GM12878 (cell line): Measurements from ENCODE around the gene APC2. TPM values are rescaled to one million over a fixed set of nuclear protein-coding genes. Genes with fewer than 3 reads are reported as not detected.

Source experiments
- ATAC-seq: fragments of 200-7000 bp; cut with Tn5 transposase; 3 replicates; pipeline ENCODE4 v1.9.1; 2020; ENCODE audit warnings: mild to moderate bottlenecking, moderate library complexity
- BruUV-seq: library from RNA; stranded (reverse); fragments of 400-500 nt; replicated peaks from 2 replicates; lab custom pipeline; 2021; lab: Mats Ljungman, UMichigan
- CTCF ChIA-PET: fragments of 300-600 bp; sonication (Branson Sonifier 250); formaldehyde crosslinking; extraction: SDS; loops from one replicate; lab custom pipeline; 2021; ENCODE audit warnings: inconsistent platforms; lab: Yijun Ruan, JAX
- POLR2A ChIA-PET: fragments of 350-600 bp; formaldehyde crosslinking; extraction: SDS; loops from one replicate; lab custom pipeline; 2021; ENCODE audit warnings: inconsistent platforms; lab: Charles Lee
- RAD21 ChIA-PET: fragments of 300-600 bp; sonication (Branson Sonifier 250); formaldehyde crosslinking; loops from one replicate; lab custom pipeline; 2023; ENCODE audit warnings: antibody characterized with exemption; ENCODE audit not compliant: unreplicated experiment; lab: Charles Lee
- SMC1A ChIA-PET: fragments of 300-600 bp; sonication (Branson Sonifier 250); formaldehyde crosslinking; loops from one replicate; lab custom pipeline; 2023; ENCODE audit not compliant: unreplicated experiment, uncharacterized antibody; lab: Charles Lee
- DNase-seq: peaks from one replicate; pipeline ENCODE4 v3.0.0-alpha.2; 2011; ENCODE audit warnings: low read depth, low spot score
- FAIRE-seq: peaks from 3 replicates; lab custom pipeline; 2011; peaks lifted over from hg19 to GRCh38; lab: Jason Lieb, UNC
- H2AFZ ChIP-seq: 2 replicates; pipeline ENCODE4 v1.6.0; 2011; ENCODE audit warnings: low read depth, low read length, control low read depth; ENCODE audit not compliant: control insufficient read depth
- H3K27ac ChIP-seq: 2 replicates; pipeline ENCODE4 v1.5.1; 2011; ENCODE audit warnings: control low read depth; ENCODE audit not compliant: control insufficient read depth, insufficient read depth
- H3K27me3 ChIP-seq, 2 experiments: replicated peaks in 1 of 2; 2 replicates each; pipeline versions ENCODE4 v1.6.0 to v1.6.1; 2011; ENCODE audit warnings: low read length in 1 of 2; ENCODE audit not compliant: control insufficient read depth in 2 of 2, insufficient read depth in 2 of 2
- H3K36me3 ChIP-seq, 2 experiments: 2 replicates each; pipeline ENCODE4 v1.5.1; 2011; ENCODE audit warnings: low read length in 1 of 2; ENCODE audit not compliant: control insufficient read depth in 2 of 2, insufficient read depth in 2 of 2
- H3K4me1 ChIP-seq: 2 replicates; pipeline ENCODE4 v1.6.1; 2011; ENCODE audit warnings: mild to moderate bottlenecking, low read length, moderate library complexity, mixed read lengths; ENCODE audit not compliant: control insufficient read depth, insufficient read depth
- H3K4me2 ChIP-seq: 2 replicates; pipeline ENCODE4 v1.6.0; 2011; ENCODE audit warnings: control low read depth; ENCODE audit not compliant: control insufficient read depth, insufficient read depth
- H3K4me3 ChIP-seq: fragments of 200-600 bp; sonication (generic); 2 replicates; pipeline ENCODE4 v1.5.1; 2016
- H3K79me2 ChIP-seq: 2 replicates; pipeline ENCODE4 v1.6.0; 2011; ENCODE audit warnings: low read length; ENCODE audit not compliant: control insufficient read depth, insufficient read depth
- H3K9ac ChIP-seq: 2 replicates; pipeline ENCODE4 v1.8.0; 2011; ENCODE audit warnings: low read length, control low read depth, mixed read lengths; ENCODE audit not compliant: control insufficient read depth, insufficient read depth
- H3K9me3 ChIP-seq: replicated peaks from 3 replicates; pipeline ENCODE4 v1.5.1; 2011; ENCODE audit warnings: mild to moderate bottlenecking, low read length; ENCODE audit not compliant: control insufficient read depth, insufficient read depth
- H4K20me1 ChIP-seq: 2 replicates; pipeline ENCODE4 v1.6.0; 2011; ENCODE audit not compliant: control insufficient read depth, insufficient read depth
- ATF7 ChIP-seq: fragments of 450-650 bp; IDR thresholded peaks from 2 replicates; pipeline ENCODE4 v1.6.1; 2016; ENCODE audit warnings: low read depth, mild to moderate bottlenecking
- CBX3 ChIP-seq: fragments of 200-600 bp; sonication (generic); IDR thresholded peaks from 2 replicates; pipeline ENCODE4 v1.6.1; 2016; ENCODE audit warnings: low read depth, borderline replicate concordance
- CTCF ChIP-seq, 3 experiments: IDR thresholded peaks in 2 of 3; conservative IDR thresholded peaks in 1 of 3; 2 replicates each; pipeline ENCODE4 v1.5.1; 2011; ENCODE audit warnings: low read depth in 3 of 3, low read length in 3 of 3, mild to moderate bottlenecking in 3 of 3, control low read depth in 2 of 3, moderate library complexity in 2 of 3, inconsistent platforms in 1 of 3, mixed read lengths in 1 of 3; ENCODE audit not compliant: control insufficient read depth in 2 of 3, insufficient read depth in 1 of 3; ENCODE audit errors: extremely low read depth in 1 of 3
- DPF2 ChIP-seq: fragments of 450-650 bp; IDR thresholded peaks from 2 replicates; pipeline ENCODE4 v1.6.1; 2017; ENCODE audit warnings: mild to moderate bottlenecking
- MEF2B ChIP-seq: fragments of 450-650 bp; IDR thresholded peaks from 2 replicates; pipeline ENCODE4 v1.6.1; 2018; ENCODE audit warnings: mild to moderate bottlenecking, moderate library complexity; ENCODE audit not compliant: partially characterized antibody, poor library complexity, severe bottlenecking
- NBN ChIP-seq: fragments of 450-650 bp; IDR thresholded peaks from 2 replicates; pipeline ENCODE4 v1.6.1; 2016
- POLR2A ChIP-seq: IDR thresholded peaks from 2 replicates; pipeline ENCODE4 v1.6.1; 2011; ENCODE audit warnings: low read depth, mild to moderate bottlenecking, low read length
- POU2F2 ChIP-seq: IDR thresholded peaks from 3 replicates; pipeline ENCODE4 v1.6.1; 2011; ENCODE audit warnings: low read depth, mild to moderate bottlenecking, low read length, borderline replicate concordance
- PRDM15 ChIP-seq: fragments of 450-650 bp; formaldehyde crosslinking; IDR thresholded peaks from 2 replicates; pipeline ENCODE4 v1.4.0; 2020; ENCODE audit warnings: mild to moderate bottlenecking, moderate library complexity
- SKIL ChIP-seq: fragments of 450-650 bp; IDR thresholded peaks from 2 replicates; pipeline ENCODE4 v1.6.1; 2017; ENCODE audit warnings: mild to moderate bottlenecking, low read depth, inconsistent platforms; ENCODE audit not compliant: poor library complexity, severe bottlenecking
- TCF7 ChIP-seq: IDR thresholded peaks from 2 replicates; pipeline ENCODE4 v1.6.1; 2014; ENCODE audit warnings: antibody characterized with exemption, borderline replicate concordance
- WGBS: methylation state at CpG from one replicate; pipeline ENCODE4 v1.1.6; 2016; ENCODE audit warnings: low lambda C conversion rate; ENCODE audit not compliant: insufficient replicate concordance, insufficient coverage; ENCODE audit errors: missing lambda C conversion rate; 5-methylcytosine and 5-hydroxymethylcytosine counted together
- in situ Hi-C: fragments of 300-500 bp; cut with MboI; formaldehyde crosslinking; loops from 9 replicates; pipeline ENCODE4 v1.14.3; 2018; ENCODE audit warnings: mixed read lengths
- intact Hi-C: fragments of 100-400 bp; cut with micrococcal nuclease; formaldehyde crosslinking; loops from one replicate; pipeline ENCODE4 v1.14.2; 2022; ENCODE audit not compliant: unreplicated experiment
- polyA plus RNA-seq, 11 experiments: library from polyadenylated mRNA; depleted of rRNA in 4 of 11; unstranded in 6 of 11; stranded (reverse) in 5 of 11; fragments of >200 nt; fragmentation: Nextera tagmentation in 4 of 11; fragmentation: Illumina TruSeq in 1 of 11; extraction: Ambion mirVana in 4 of 11; extraction: Trizol in 1 of 11; gene quantifications; 1 replicate in 1 of 11; 2 replicates in 10 of 11; pipeline versions ENCODE4 v1.2.1 to v1.2.3, GENCODE V29; 2011 to 2016; ENCODE audit warnings: inconsistent platforms in 2 of 11, missing spikeins in 2 of 11, low read depth in 1 of 11
- total RNA-seq, 4 experiments: library from RNA; depleted of rRNA in 3 of 4; stranded (reverse); fragments of >200 nt in 3 of 4; fragmentation: Illumina TruSeq in 1 of 4; extraction: Trizol in 1 of 4; gene quantifications; 2 replicates each; pipeline versions ENCODE4 v1.2.1 to v1.2.3, GENCODE V29; 2013 to 2021

APC2 gene
- total and polyA plus RNA-seq, 10 of the 15 experiments (the other 5 are each of a cell fraction or from before 2014, with no cell fraction given): under 0.01 to 0.73 (median 0.04) TPM; not detected in 5

GRCh38 chr19:1421958-1422305 lies 28.0 kb upstream of the APC2 start:
- no peak for FAIRE-seq
- ATAC-seq: no peak
- H2AFZ ChIP-seq: no peak overlapping the region
- in situ Hi-C loops (no loop called here), intact Hi-C loops (no loop called here)
- SMC1A ChIA-PET: no interaction called here
- H3K9ac ChIP-seq: no peak overlapping the region
- no TSS peak for BruUV-seq
- RAD21 ChIA-PET: no interaction called here
- H3K36me3 ChIP-seq: peaks cover 26 to 57% of the 10 kb centered on the region in 2 experiments; a peak in 3 of 4 replicates
- CTCF ChIA-PET: no interaction called here
- peaks cover 14% of the 10 kb centered on the region for H3K79me2 ChIP-seq
- no peaks in the 10 kb centered on the region for H3K4me1 ChIP-seq
- 88% methylated on average over 21 of the region's 22 CpGs for WGBS
- DNase-seq: no peak
- TF ChIP-seq PRDM15: no peak
- POLR2A ChIA-PET: no interaction called here
- no peak overlapping the region for H3K4me3 ChIP-seq
- H3K27me3 ChIP-seq: no peaks in the 10 kb centered on the region
- H4K20me1 ChIP-seq: no peaks in the 10 kb centered on the region; the same call in 1 of the 2 replicates
- no peak overlapping the region for H3K27ac ChIP-seq
- H3K4me2 ChIP-seq: no peak overlapping the region
- no peaks in the 10 kb centered on the region for H3K9me3 ChIP-seq

DNA sequence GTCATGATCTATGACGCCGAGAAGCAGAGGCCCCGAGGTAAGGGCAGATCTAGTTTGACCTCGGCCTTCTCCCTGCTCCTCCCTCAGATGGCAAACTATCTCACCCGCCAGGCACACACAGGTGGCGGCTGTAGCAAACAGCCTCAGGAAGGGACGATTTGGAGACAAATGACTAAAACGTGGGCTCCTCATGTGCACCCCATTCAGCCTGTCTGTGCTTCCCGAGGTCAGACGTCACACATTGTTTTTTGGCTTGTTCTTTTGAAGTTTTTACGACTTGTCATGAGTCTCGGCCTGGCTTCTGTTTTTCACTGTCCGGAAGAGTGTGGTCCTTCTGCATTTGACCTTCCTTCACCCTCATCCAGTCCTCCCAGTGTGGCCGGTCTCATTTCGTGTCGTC lies 27.6 kb upstream of the APC2 start:
- ATAC-seq (no peak), FAIRE-seq (no peak), DNase-seq (no peak)
- CTCF ChIA-PET: no interaction called here
- intact Hi-C loops (no loop called here), in situ Hi-C loops (no loop called here)
- no peaks in the 10 kb centered on the region for H3K9me3 ChIP-seq
- H3K27me3 ChIP-seq: no peaks in the 10 kb centered on the region
- H3K4me2 ChIP-seq: no peak overlapping the region
- WGBS: 92% methylated on average over 16 of the region's 16 CpGs
- no peaks in the 10 kb centered on the region for H3K4me1 ChIP-seq
- no peaks in the 10 kb centered on the region for H4K20me1 ChIP-seq
- no peak overlapping the region for H2AFZ ChIP-seq
- peaks cover 23 to 59% of the 10 kb centered on the region in 2 experiments; a peak in 3 of 4 replicates for H3K36me3 ChIP-seq
- RAD21 ChIA-PET: no interaction called here
- no TSS peak for BruUV-seq
- POLR2A ChIA-PET: no interaction called here
- H3K9ac ChIP-seq: no peak overlapping the region
- H3K27ac ChIP-seq: no peak overlapping the region
- H3K79me2 ChIP-seq: peaks cover 9% of the 10 kb centered on the region
- SMC1A ChIA-PET: no interaction called here
- no peak overlapping the region for H3K4me3 ChIP-seq
- TF ChIP-seq NBN (no peak), POU2F2 (no peak), SKIL (no peak), ATF7 (no peak), DPF2 (no peak), CTCF (IDR thresholded peaks at IDR 0.05 in 2 of 3, conservative IDR thresholded peaks at IDR 0.05 in 1 of 3; ENCODE audit: control insufficient read depth in 2 of 3, extremely low read depth in 1 of 3, insufficient read depth in 1 of 3, low read depth in 3 of 3, low read length in 3 of 3) (no peak), CBX3 (no peak), TCF7 (no peak), MEF2B (no peak), POLR2A (no peak)
